GM23338 (cell line): ENCODE measurements around the gene CFLAR. TPM values are rescaled to one million over a fixed set of nuclear protein-coding genes. Genes with fewer than 3 reads are reported as not detected.

Source experiments
- ATAC-seq: fragments of 200-7000 bp; cut with Tn5 transposase; 3 replicates; pipeline ENCODE4 v1.9.1; 2020
- DNase-seq: peaks from one replicate; pipeline ENCODE4 v3.0.0-alpha.2; 2015; ENCODE audit warnings: low spot score
- H2AFZ ChIP-seq: fragments of 200-600 bp; sonication (generic); 2 replicates; pipeline ENCODE4 v1.8.0; 2016; ENCODE audit warnings: antibody characterized with exemption, mild to moderate bottlenecking, moderate library complexity
- H3F3A ChIP-seq: fragments of 200-600 bp; sonication (generic); replicated peaks from 2 replicates; pipeline ENCODE4 v1.8.0; 2017; ENCODE audit warnings: antibody characterized with exemption, mixed run types, low read depth
- H3K27ac ChIP-seq: fragments of 200-600 bp; sonication (generic); 2 replicates; pipeline ENCODE4 v1.6.1; 2016; ENCODE audit warnings: low read depth
- H3K27me3 ChIP-seq: fragments of 200-600 bp; sonication (generic); 2 replicates; pipeline ENCODE4 v1.8.0; 2016; ENCODE audit warnings: mild to moderate bottlenecking, mixed run types, moderate library complexity; ENCODE audit not compliant: insufficient read depth
- H3K36me3 ChIP-seq: fragments of 200-600 bp; sonication (generic); 2 replicates; pipeline ENCODE4 v1.8.0; 2016; ENCODE audit warnings: mild to moderate bottlenecking; ENCODE audit not compliant: insufficient read depth
- H3K4me1 ChIP-seq: fragments of 200-600 bp; sonication (generic); 2 replicates; pipeline ENCODE4 v1.8.0; 2016; ENCODE audit warnings: mild to moderate bottlenecking, moderate library complexity; ENCODE audit not compliant: insufficient read depth
- H3K4me2 ChIP-seq: fragments of 200-600 bp; sonication (generic); 2 replicates; pipeline ENCODE4 v1.7.1; 2017; ENCODE audit warnings: mixed run types
- H3K4me3 ChIP-seq: fragments of 200-600 bp; sonication (generic); 2 replicates; pipeline ENCODE4 v1.6.1; 2016; ENCODE audit warnings: mixed run types
- H3K79me2 ChIP-seq: fragments of 200-600 bp; sonication (generic); replicated peaks from 2 replicates; pipeline ENCODE4 v1.8.0; 2017; ENCODE audit warnings: mild to moderate bottlenecking; ENCODE audit not compliant: insufficient read depth
- H3K9me2 ChIP-seq: fragments of 200-600 bp; sonication (generic); 2 replicates; pipeline ENCODE4 v1.8.0; 2017; ENCODE audit not compliant: insufficient read depth
- H4K20me1 ChIP-seq: fragments of 200-600 bp; sonication (generic); replicated peaks from 2 replicates; pipeline ENCODE4 v1.8.0; 2017; ENCODE audit warnings: mild to moderate bottlenecking; ENCODE audit not compliant: insufficient read depth
- H3K27ac Mint-ChIP-seq: 2 replicates; pipeline ENCODE4 v1.8.0; 2020; ENCODE audit warnings: inconsistent platforms, mild to moderate bottlenecking, moderate library complexity, mixed read lengths
- H3K27me3 Mint-ChIP-seq: 3 replicates; pipeline ENCODE4 v1.8.0; 2022; ENCODE audit warnings: low read depth, mild to moderate bottlenecking, moderate library complexity, mixed read lengths, inconsistent platforms; ENCODE audit not compliant: insufficient read depth, poor library complexity
- H3K36me3 Mint-ChIP-seq: 3 replicates; pipeline ENCODE4 v1.8.0; 2021; ENCODE audit warnings: low read depth, mild to moderate bottlenecking, inconsistent platforms, moderate library complexity, mixed read lengths
- H3K4me1 Mint-ChIP-seq: 3 replicates; pipeline ENCODE4 v1.8.0; 2020; ENCODE audit warnings: mild to moderate bottlenecking, inconsistent platforms, mixed read lengths
- H3K4me3 Mint-ChIP-seq: 3 replicates; pipeline ENCODE4 v1.8.0; 2021; ENCODE audit warnings: moderate library complexity, mild to moderate bottlenecking, inconsistent platforms, mixed read lengths
- H3K9me3 Mint-ChIP-seq: 3 replicates; pipeline ENCODE4 v1.8.0; 2020; ENCODE audit warnings: moderate library complexity, mild to moderate bottlenecking, inconsistent platforms, mixed read lengths
- CREB1 ChIP-seq: fragments of 250-450 bp; sonication (Bioruptor Pico); IDR thresholded peaks from 2 replicates; pipeline ENCODE4 v1.5.0; 2020; ENCODE audit warnings: low read depth, mild to moderate bottlenecking, moderate library complexity
- EZH2 ChIP-seq: fragments of 200-600 bp; sonication (generic); IDR thresholded peaks from one replicate; pipeline ENCODE4 v1.8.0; 2017; ENCODE audit warnings: antibody characterized with exemption, mild to moderate bottlenecking, low read depth; ENCODE audit not compliant: unreplicated experiment
- EZH2phosphoT487 ChIP-seq: fragments of 200-600 bp; sonication (generic); IDR thresholded peaks from one replicate; pipeline ENCODE4 v1.8.1; 2018; ENCODE audit warnings: antibody characterized with exemption; ENCODE audit not compliant: unreplicated experiment
- JUNB ChIP-seq: IDR thresholded peaks from one replicate; pipeline ENCODE4 v1.6.1; 2016; ENCODE audit warnings: antibody characterized with exemption; ENCODE audit not compliant: unreplicated experiment
- NANOG ChIP-seq: IDR thresholded peaks from 2 replicates; pipeline ENCODE4 v1.6.1; 2016; ENCODE audit warnings: antibody characterized with exemption, borderline replicate concordance
- POLR2AphosphoS5 ChIP-seq: IDR thresholded peaks from 2 replicates; pipeline ENCODE4 v1.6.1; 2016; ENCODE audit warnings: antibody characterized with exemption, low read depth
- STAT1 ChIP-seq: IDR thresholded peaks from one replicate; pipeline ENCODE4 v1.6.1; 2016; ENCODE audit warnings: antibody characterized with exemption; ENCODE audit not compliant: unreplicated experiment
- ZNF114 ChIP-seq: fragments of 250-450 bp; sonication (Bioruptor Pico); IDR thresholded peaks from 2 replicates; pipeline ENCODE4 v1.5.0; 2020; ENCODE audit warnings: mild to moderate bottlenecking, moderate library complexity
- ZNF331 ChIP-seq: fragments of 250-450 bp; sonication (Bioruptor Pico); IDR thresholded peaks from 2 replicates; pipeline ENCODE4 v1.5.0; 2020; ENCODE audit warnings: low read depth, mild to moderate bottlenecking, moderate library complexity
- polyA plus RNA-seq: library from polyadenylated mRNA; unstranded; fragments of >200 nt; fragmentation: Nextera tagmentation; extraction: Ambion mirVana; gene quantifications from 2 replicates; pipeline ENCODE4 v1.2.1, GENCODE V29; 2016
- total RNA-seq: library from RNA; depleted of rRNA; stranded (reverse); fragments of >200 nt; shearing (Covaris generic); gene quantifications from 2 replicates; pipeline ENCODE4 v1.2.3, GENCODE V29; 2014
- TF ChIP-seq, protein P1 (sequence below), 2 experiments: fragments of 200-600 bp in 1 of 2; sonication (generic) in 1 of 2; conservative IDR thresholded peaks; 2 replicates each; pipeline versions ENCODE4 v1.5.1 to v1.6.1; 2016 to 2017; ENCODE audit warnings: antibody characterized with exemption in 2 of 2, low read depth in 2 of 2, mild to moderate bottlenecking in 2 of 2, moderate library complexity in 1 of 2
- TF ChIP-seq, protein P2 (sequence below): IDR thresholded peaks from one replicate; pipeline ENCODE4 v1.6.1; 2018; ENCODE audit warnings: antibody characterized with exemption; ENCODE audit not compliant: unreplicated experiment
- TF ChIP-seq, protein P3 (sequence below): fragments of 250-450 bp; sonication (Bioruptor Pico); IDR thresholded peaks from 2 replicates; pipeline ENCODE4 v1.5.0; 2020; ENCODE audit warnings: mild to moderate bottlenecking, moderate library complexity
- TF ChIP-seq, protein P4 (sequence below): IDR thresholded peaks from 2 replicates; pipeline ENCODE4 v1.6.1; 2016; ENCODE audit warnings: antibody characterized with exemption

The CFLAR gene
- total and polyA plus RNA-seq, 2 experiments from 2014 or later: 10.1 to 15.1 TPM

DNA sequence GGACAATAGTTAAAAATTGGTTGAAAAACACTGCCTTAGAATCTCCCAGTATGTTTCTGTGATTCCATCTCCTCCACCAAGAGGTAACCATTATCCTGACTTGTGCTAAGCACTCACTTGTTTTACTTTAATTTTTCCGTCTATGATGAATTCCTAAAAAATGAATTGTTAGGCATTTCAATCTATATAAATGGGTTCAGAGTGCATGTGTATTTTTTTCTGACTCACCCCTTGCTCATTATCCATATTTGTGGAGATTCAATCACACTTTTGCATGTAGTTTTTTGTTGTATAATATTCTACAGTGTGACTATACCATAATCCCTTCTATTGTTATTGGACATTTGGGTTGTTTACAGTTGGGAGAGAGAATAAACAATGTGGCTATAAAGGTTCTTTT, 42.9 kb upstream of the CFLAR start:
- no peaks in the 10 kb centered on the region for H3K9me2 ChIP-seq
- no peaks in the 10 kb centered on the region; the same call in 2 of the 3 replicates for H3K9me3 Mint-ChIP-seq
- peaks cover 17% of the 10 kb centered on the region; the same call in 2 of the 3 replicates for H3K4me1 Mint-ChIP-seq
- no peak overlapping the region for H3K27ac Mint-ChIP-seq
- peak overlapping the region; percentile 95 for H3K4me3 Mint-ChIP-seq
- H2AFZ ChIP-seq: no peak overlapping the region
- H3K27me3 ChIP-seq: no peaks in the 10 kb centered on the region
- peaks cover 39% of the 10 kb centered on the region for H3K79me2 ChIP-seq
- H4K20me1 ChIP-seq: no peaks in the 10 kb centered on the region
- peaks cover 4% of the 10 kb centered on the region; the same call in 1 of the 2 replicates for H3K4me1 ChIP-seq
- H3K36me3 Mint-ChIP-seq: no peaks in the 10 kb centered on the region
- no peak overlapping the region for H3K27ac ChIP-seq
- H3K36me3 ChIP-seq: no peaks in the 10 kb centered on the region
- H3K27me3 Mint-ChIP-seq: no peaks in the 10 kb centered on the region
- no peaks in the 10 kb centered on the region for H3F3A ChIP-seq
- no peak for TF ChIP-seq EZH2phosphoT487
- TF ChIP-seq, protein P1, sequence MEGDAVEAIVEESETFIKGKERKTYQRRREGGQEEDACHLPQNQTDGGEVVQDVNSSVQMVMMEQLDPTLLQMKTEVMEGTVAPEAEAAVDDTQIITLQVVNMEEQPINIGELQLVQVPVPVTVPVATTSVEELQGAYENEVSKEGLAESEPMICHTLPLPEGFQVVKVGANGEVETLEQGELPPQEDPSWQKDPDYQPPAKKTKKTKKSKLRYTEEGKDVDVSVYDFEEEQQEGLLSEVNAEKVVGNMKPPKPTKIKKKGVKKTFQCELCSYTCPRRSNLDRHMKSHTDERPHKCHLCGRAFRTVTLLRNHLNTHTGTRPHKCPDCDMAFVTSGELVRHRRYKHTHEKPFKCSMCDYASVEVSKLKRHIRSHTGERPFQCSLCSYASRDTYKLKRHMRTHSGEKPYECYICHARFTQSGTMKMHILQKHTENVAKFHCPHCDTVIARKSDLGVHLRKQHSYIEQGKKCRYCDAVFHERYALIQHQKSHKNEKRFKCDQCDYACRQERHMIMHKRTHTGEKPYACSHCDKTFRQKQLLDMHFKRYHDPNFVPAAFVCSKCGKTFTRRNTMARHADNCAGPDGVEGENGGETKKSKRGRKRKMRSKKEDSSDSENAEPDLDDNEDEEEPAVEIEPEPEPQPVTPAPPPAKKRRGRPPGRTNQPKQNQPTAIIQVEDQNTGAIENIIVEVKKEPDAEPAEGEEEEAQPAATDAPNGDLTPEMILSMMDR (conservative IDR thresholded peaks at IDR 0.05; ENCODE audit: low read depth in 2 of 2): no peak
- TF ChIP-seq, protein P2, sequence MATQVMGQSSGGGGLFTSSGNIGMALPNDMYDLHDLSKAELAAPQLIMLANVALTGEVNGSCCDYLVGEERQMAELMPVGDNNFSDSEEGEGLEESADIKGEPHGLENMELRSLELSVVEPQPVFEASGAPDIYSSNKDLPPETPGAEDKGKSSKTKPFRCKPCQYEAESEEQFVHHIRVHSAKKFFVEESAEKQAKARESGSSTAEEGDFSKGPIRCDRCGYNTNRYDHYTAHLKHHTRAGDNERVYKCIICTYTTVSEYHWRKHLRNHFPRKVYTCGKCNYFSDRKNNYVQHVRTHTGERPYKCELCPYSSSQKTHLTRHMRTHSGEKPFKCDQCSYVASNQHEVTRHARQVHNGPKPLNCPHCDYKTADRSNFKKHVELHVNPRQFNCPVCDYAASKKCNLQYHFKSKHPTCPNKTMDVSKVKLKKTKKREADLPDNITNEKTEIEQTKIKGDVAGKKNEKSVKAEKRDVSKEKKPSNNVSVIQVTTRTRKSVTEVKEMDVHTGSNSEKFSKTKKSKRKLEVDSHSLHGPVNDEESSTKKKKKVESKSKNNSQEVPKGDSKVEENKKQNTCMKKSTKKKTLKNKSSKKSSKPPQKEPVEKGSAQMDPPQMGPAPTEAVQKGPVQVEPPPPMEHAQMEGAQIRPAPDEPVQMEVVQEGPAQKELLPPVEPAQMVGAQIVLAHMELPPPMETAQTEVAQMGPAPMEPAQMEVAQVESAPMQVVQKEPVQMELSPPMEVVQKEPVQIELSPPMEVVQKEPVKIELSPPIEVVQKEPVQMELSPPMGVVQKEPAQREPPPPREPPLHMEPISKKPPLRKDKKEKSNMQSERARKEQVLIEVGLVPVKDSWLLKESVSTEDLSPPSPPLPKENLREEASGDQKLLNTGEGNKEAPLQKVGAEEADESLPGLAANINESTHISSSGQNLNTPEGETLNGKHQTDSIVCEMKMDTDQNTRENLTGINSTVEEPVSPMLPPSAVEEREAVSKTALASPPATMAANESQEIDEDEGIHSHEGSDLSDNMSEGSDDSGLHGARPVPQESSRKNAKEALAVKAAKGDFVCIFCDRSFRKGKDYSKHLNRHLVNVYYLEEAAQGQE: no peak
- no peak for TF ChIP-seq NANOG
- TF ChIP-seq, protein P3, sequence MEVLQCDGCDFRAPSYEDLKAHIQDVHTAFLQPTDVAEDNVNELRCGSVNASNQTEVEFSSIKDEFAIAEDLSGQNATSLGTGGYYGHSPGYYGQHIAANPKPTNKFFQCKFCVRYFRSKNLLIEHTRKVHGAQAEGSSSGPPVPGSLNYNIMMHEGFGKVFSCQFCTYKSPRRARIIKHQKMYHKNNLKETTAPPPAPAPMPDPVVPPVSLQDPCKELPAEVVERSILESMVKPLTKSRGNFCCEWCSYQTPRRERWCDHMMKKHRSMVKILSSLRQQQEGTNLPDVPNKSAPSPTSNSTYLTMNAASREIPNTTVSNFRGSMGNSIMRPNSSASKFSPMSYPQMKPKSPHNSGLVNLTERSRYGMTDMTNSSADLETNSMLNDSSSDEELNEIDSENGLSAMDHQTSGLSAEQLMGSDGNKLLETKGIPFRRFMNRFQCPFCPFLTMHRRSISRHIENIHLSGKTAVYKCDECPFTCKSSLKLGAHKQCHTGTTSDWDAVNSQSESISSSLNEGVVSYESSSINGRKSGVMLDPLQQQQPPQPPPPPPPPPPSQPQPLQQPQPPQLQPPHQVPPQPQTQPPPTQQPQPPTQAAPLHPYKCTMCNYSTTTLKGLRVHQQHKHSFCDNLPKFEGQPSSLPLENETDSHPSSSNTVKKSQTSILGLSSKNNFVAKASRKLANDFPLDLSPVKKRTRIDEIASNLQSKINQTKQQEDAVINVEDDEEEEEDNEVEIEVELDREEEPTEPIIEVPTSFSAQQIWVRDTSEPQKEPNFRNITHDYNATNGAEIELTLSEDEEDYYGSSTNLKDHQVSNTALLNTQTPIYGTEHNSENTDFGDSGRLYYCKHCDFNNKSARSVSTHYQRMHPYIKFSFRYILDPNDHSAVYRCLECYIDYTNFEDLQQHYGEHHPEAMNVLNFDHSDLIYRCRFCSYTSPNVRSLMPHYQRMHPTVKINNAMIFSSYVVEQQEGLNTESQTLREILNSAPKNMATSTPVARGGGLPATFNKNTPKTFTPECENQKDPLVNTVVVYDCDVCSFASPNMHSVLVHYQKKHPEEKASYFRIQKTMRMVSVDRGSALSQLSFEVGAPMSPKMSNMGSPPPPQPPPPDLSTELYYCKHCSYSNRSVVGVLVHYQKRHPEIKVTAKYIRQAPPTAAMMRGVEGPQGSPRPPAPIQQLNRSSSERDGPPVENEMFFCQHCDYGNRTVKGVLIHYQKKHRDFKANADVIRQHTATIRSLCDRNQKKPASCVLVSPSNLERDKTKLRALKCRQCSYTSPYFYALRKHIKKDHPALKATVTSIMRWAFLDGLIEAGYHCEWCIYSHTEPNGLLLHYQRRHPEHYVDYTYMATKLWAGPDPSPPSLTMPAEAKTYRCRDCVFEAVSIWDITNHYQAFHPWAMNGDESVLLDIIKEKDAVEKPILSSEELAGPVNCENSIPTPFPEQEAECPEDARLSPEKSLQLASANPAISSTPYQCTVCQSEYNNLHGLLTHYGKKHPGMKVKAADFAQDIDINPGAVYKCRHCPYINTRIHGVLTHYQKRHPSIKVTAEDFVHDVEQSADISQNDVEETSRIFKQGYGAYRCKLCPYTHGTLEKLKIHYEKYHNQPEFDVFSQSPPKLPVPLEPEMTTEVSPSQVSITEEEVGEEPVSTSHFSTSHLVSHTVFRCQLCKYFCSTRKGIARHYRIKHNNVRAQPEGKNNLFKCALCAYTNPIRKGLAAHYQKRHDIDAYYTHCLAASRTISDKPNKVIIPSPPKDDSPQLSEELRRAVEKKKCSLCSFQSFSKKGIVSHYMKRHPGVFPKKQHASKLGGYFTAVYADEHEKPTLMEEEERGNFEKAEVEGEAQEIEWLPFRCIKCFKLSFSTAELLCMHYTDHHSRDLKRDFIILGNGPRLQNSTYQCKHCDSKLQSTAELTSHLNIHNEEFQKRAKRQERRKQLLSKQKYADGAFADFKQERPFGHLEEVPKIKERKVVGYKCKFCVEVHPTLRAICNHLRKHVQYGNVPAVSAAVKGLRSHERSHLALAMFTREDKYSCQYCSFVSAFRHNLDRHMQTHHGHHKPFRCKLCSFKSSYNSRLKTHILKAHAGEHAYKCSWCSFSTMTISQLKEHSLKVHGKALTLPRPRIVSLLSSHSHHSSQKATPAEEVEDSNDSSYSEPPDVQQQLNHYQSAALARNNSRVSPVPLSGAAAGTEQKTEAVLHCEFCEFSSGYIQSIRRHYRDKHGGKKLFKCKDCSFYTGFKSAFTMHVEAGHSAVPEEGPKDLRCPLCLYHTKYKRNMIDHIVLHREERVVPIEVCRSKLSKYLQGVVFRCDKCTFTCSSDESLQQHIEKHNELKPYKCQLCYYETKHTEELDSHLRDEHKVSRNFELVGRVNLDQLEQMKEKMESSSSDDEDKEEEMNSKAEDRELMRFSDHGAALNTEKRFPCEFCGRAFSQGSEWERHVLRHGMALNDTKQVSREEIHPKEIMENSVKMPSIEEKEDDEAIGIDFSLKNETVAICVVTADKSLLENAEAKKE (CRISPR knock-in tag): no peak
- no peak for TF ChIP-seq STAT1
- no peak for TF ChIP-seq CREB1 (CRISPR knock-in tag)
- TF ChIP-seq, protein P4, sequence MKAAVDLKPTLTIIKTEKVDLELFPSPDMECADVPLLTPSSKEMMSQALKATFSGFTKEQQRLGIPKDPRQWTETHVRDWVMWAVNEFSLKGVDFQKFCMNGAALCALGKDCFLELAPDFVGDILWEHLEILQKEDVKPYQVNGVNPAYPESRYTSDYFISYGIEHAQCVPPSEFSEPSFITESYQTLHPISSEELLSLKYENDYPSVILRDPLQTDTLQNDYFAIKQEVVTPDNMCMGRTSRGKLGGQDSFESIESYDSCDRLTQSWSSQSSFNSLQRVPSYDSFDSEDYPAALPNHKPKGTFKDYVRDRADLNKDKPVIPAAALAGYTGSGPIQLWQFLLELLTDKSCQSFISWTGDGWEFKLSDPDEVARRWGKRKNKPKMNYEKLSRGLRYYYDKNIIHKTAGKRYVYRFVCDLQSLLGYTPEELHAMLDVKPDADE: no peak
- TF ChIP-seq ZNF114 (CRISPR knock-in tag): no peak
- no peak for TF ChIP-seq POLR2AphosphoS5
- no peak for TF ChIP-seq JUNB
- no peak for TF ChIP-seq EZH2
- TF ChIP-seq ZNF331 (CRISPR knock-in tag): no peak
- H3K4me3 ChIP-seq: peak overlapping the region; percentile 69
- DNase-seq: no peak
- peak overlapping the region; percentile 83 for H3K4me2 ChIP-seq
- no peak for ATAC-seq
